Hepatic stellate cell (primary cell): ENCODE results near the gene MUSK.
A peak's percentile ranks its signal among the peaks of the same experiment; 100 is the strongest.
"Not testable (repeated sequence)": the region's sequence is repeated elsewhere in the genome, so short reads cannot be mapped to it uniquely, and the experiment has no call there.

Experiments used
- DNase-seq: peaks from one replicate; pipeline ENCODE4 v3.0.0; 2011; ENCODE audit warnings: low spot score

The MUSK gene

DNA sequence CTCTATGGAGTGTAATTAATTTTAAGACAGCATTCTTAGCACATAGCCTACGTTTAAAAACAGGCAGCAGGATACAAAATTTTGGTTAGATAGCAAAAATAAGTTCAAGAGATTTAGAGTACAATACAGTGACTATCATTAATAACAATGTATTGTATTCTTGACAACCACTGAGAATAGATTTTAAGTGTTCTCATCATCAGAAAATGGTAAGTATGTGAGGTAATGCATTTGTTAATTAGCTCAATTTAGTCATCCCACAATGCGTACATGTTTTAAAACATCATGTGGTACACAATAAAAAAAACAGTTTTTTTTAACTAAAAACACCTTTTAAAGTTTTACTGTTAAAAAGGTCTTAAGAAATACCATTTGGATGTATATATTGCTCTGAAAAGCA lies 94.2 kb downstream of the MUSK start:
- no peak for DNase-seq

DNA sequence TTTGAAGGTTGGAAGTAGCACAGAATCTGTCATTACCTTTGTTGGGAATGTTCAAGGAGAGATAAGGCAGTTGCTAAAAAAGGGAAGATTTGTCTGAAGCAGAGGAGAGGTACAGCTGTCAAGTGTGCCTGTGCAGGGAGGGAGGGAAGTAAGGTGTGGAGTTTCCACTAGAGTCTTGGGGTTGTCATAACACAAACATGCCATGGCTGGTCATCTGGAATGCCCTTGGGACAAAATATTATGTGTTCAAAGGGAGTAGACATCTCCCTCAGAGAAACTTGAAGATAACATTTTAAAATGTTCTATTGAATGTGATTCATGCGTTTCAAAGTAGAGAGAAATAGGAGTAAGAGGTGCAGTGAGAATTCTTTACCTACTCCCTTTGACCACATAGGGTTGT lies 95.0 kb downstream of the MUSK start:
- no peak for DNase-seq

DNA sequence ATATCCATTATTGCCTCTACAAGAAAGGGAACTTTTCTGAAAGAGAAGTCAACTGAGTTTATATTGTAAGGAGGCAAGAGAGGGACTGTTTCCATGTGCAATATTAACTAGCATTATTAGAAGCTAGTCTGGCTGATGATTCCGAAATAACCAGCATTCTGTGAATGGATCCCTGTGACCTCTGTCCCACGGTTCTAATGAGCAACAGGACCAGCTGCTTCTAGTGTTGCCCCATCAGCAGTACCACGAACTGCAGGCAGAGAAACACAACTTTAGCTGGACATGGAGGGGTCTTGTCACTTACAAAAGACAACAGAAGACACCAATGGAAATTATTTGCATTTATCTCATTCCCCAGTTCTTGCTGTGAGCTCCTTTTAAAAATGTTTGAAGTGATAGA lies 95.4 kb downstream of the MUSK start:
- no peak for DNase-seq

DNA sequence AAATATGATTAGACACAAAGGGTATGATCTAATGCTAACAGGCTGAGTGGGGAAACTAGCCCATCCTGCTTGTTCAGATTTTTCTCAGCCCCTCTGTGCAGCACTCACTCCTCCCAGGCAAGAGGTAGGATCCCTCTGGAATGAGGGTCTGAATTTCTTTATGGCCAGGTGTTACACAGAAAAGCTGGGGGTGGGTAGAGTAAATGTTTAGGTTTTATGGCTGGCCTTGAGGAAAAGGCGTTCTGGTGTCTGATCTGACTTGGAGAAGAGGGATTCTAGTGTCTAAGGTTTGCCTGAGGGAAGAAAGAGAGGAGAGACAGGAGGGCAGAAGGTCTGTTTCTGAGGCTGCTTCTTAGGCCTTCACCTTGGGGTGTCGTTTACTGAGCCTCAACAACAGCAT lies 97.3 kb downstream of the MUSK start:
- DNase-seq = no peak

DNA sequence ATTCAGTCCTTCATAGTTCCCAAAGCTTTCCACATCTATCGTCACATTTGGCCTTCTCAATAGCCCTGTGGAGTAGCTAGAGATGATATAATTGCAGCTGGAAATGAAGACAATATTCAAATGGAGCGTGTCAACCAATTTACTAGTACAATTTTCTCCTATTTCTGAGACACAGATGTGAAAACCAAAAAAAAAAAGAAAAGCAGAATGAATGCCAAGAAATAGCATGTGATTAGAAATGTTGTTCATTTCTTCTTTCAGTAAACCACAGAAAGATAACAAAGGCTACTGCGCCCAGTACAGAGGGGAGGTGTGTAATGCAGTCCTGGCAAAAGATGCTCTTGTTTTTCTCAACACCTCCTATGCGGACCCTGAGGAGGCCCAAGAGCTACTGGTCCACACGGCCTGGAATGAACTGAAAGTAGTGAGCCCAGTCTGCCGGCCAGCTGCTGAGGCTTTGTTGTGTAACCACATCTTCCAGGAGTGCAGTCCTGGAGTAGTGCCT lies 99.0 kb downstream of the MUSK start:
- no peak for DNase-seq

DNA sequence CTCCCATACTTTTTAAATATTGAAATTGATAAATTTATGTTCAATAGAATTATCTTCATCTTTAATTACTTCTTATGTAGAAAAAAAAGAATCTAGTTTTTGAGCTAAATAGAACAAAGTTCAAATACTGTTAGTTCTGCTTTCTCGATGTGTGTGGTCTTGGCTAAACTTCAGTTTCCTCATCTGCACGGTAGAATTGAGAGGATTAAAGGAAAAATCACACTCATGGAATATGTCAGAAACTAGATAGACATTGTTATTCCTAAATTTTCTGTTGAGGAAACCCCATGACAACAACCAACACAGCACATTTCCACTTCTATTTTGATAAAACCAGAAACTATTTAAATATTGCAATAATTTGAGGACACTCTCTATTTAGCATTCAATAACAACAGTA lies 100.3 kb downstream of the MUSK start:
- DNase-seq = no peak

DNA sequence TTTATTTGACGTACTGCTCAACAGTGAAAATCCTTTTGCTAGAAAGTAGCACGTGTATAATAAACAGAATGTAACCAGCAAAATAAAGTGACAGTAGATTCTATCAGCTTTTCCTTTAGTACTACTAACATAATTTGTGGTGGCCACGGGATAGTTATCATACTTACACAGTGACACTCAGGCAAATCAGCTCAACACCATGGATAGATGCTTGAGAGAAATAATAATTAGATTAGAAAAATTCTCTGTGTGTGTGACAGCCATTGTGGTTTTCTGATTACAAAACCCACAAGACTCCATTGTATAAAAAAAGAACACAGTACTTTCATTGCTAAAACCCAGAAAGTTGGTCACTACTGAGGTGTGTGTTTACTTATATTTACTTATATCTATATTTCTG lies 101.1 kb downstream of the MUSK start:
- no peak for DNase-seq

DNA sequence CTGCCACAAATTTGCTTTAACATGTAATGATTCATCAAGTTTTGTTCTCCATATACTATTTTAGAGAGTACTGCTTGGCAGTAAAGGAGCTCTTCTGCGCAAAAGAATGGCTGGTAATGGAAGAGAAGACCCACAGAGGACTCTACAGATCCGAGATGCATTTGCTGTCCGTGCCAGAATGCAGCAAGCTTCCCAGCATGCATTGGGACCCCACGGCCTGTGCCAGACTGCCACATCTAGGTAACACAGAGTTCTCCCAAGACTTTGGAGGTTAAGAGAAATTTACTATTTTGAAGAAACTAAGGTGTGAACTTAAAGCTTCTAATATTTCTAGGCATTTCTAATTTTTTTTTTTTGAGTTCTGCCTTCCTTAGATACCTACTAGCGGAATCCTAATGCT lies 107.1 kb downstream of the MUSK start:
- DNase-seq = no peak

DNA sequence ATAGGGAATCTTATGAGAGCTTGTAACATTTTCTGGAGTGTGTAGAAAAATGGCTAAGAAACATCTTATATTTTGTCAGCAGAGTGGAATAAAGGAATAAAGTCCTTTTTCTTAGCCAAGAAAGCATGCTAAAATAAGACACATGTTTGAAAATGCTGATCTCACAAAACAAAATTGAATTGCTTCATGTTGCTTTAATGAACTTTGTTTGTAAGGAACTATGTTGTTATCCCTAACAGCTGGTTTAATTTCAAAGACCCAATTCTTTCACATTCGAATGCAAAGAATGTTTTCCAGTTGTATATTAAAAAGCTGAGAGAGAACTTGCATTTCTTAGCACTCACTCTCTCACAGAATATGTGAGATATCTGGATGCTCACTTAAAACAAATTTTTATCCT lies 107.6 kb downstream of the MUSK start:
- DNase-seq = no peak

DNA sequence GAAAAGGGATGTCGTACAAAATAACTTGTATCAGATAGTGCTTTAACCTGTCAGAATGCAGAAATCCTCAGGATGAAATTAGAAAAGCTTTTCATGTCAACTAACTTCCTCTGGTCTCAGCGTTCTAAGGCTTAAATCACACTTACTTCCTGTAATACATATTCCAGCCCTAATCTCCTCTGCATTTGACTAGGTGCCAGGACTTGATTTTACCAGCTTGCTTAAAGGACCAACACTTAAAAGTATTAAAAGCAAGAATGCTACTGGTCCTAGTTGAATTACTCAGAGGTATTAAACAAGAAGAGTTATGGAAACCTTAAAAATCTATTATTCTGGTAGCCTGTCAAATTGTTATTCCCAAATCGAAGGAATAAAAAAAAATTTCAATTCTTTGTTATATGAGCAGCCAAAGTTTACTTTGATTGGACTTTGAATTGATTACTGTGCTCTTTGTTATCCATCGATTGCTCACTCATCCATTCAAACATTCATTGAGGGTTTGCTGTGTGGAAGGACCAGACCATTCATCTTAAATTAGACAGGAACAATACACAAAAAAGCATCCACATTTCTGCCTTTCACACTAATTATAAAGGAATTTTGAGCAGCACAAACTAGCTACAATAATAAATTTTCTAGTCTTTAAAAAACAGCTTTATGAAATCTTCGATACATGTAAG lies 108.7 kb downstream of the MUSK start:
- no peak for DNase-seq

DNA sequence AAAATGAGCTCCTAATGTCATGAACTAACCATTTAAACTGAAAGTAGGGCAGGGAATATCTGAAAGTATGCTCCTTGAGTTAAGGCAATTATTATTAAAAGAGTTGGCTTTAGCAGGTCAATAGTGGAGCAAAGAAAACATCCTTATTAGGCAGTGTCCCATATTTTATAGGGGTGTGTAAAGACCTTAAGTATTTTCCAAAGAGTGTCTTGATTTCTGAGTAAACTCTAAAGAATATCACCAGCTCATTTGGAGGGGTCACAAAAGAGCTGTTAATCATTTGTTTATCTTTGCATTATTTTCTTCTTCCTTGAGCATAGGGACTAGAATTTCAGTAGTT lies 109.3 kb downstream of the MUSK start:
- DNase-seq = no peak

DNA sequence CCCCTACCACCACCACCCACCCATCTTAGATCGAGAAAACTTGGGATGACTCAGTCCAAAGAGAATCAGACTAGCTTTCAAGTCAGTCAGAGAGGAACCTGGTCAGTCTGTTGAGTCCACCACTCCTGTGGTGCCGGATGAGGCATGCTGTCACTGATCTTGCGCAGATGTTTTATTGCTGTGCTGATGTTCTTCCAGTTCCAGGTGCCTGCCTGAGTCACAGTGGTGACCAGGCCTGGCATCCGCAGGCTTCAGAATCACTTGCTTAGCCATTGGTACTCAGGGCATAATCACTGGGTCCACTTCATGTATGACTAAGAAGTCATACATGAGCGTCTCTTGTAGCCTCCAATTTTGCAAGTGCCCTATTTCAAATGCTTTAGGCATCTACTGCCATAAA lies 114.1 kb downstream of the MUSK start:
- DNase-seq = no peak

DNA sequence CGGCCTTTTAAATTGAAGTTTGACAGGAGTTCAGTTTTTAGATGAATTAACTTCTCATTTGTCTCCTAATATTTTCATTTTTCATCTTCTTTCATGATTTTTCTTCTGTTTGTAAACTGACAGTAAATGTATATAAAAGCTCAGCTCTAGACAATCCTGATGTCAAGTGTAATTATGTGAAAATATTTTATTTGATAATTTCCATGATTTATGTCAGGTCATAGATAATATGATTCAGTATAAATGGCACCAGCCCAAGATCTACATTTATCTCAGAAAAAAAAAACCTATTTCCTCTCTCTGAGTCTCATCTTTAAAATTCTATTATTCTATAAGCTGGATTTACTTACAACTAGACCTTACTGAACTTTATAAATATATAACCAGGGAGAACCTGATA lies 115.7 kb downstream of the MUSK start:
- no peak for DNase-seq

DNA sequence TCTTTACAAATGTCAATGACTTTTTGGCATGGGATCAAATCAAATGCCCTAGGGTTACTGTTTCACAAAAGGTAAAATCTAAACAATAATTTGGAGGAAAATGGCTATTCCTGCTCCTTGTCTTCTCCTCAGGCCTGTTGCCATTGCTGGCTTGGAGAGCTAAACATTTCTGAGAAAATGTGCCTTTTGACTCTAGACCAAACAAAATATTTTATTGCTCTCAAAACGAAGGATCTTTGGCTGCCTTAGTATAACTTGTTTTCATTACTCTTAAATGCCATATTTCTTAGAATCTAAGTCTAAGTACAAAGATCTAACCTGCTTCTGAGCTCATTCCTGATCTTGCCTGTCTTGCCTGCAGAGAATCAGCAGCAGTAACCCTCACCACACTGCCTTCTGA lies 116.6 kb downstream of the MUSK start:
- no peak for DNase-seq

DNA sequence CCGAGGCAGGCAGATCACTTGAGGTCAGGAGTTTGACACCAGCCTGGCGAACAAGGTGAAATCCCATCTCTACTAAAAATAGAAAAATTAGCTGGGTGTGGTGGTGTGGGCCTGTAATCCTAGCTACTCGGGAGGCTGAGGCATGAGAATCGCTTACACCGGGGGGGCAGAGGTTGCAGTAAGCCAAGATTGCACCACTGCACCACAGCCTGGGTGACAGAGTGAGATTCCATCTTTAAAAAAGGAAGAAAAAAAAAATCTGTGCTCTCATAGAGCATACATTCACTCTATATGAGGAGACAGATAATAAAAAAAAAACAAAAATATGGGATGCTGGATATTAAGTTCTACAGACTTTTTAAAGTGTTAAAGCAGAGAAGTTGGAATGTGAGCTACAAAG lies 119.8 kb downstream of the MUSK start:
- DNase-seq = not testable (repeated sequence)

DNA sequence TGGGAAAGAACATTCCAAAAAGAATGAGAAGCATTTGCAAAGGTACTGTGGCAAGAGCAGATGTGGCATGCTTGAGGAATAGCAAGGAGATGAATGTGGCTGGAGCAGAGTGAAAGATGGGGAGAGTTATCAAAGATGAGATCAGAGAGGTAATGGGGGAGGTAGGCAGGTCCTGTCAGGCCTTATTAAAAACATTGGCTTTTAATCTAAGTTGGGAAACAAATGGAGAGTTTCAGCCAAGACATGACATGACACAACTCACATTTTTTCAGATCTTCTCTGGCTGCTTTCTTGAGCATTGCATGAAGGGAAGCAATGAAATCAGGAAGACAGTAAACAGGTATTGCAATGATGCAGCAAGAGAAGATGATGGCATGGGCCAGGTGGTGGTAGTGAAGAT lies 120.3 kb downstream of the MUSK start:
- DNase-seq = no peak

DNA sequence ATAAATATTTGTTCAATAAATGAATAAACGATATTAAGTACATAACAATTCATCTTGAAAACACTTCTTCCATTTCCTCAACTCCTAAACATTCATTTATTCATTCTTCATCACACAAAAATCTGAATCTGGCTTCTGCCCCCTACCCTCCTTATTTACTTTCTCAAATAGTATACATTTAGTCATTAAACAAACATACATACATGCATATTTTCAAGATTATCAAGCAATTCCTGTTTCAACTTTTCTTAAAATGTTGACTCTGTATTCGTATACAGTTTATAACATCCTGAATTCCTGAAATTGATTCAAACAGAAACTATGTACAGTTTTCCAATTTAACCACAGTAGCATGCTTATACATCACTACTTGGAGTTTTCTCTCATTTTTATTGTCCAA lies 129.0 kb downstream of the MUSK start:
- peak; percentile 34 for DNase-seq

DNA sequence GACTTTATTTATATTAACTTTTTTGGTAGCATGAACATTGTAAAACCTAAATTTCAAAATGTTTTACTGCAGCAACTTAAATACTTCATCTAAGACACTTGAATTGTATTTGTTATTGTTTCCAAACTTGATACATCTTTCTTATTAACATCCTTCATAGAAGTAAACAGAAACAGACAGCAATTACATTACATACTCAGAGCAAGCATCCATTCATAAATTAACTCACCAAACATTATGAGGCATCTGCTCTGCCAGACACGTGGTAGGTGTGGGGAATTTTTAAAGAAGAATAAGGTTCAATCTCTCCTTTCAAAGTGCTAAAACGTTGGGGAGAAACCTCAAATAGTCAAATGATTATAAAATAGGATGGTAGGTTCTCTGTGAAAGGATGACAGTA lies 130.8 kb downstream of the MUSK start:
- DNase-seq = no peak

DNA sequence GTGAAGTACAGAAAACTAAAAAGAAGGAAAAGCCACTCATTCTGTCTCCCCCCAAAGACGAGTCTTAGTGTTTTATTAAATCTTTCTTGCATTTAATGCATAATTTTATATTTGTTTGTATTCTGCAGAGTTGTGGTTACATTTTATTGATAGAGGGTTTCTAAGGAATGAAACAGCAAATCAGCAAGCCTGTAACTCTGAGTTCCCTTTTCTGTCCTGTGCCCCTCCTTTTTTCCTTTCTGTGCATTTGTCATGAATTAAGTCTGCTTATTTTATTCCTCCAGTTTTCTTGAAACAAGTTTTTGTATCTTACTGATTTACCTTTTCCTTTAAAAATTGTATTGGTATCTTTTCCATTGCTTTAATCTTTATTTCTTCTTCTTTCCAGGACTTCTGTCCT lies 132.8 kb downstream of the MUSK start:
- DNase-seq = peak; percentile 20

DNA sequence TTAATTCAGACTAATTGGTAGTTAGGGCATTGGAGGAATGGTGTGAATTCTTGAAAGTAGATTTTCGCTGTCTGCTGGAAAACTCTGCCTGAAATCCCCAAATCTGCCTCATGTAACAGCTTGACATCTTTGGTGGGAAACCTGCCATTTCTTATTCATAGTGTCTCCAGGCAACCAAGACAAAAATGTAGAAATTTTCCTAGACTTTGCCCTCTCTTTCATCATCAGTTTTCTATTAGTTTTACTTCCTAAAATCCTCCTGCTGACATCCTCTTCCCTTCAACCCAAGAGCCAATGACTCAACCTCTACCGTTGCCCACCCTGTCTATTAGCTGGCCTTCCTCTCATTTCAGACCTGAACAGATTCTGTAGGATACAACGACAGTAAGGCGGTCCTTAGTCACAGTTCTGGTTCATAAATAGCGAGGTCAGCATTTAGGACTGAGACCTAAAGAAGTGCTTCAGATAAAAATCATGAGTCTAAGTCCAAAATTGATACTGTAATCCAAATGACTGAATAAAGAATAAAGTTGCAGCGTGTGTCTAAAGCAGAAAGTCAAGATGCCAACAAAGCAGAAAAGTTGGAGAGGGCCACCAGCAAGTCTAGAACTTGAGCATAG lies 133.9 kb downstream of the MUSK start:
- peak; percentile 19 for DNase-seq

DNA sequence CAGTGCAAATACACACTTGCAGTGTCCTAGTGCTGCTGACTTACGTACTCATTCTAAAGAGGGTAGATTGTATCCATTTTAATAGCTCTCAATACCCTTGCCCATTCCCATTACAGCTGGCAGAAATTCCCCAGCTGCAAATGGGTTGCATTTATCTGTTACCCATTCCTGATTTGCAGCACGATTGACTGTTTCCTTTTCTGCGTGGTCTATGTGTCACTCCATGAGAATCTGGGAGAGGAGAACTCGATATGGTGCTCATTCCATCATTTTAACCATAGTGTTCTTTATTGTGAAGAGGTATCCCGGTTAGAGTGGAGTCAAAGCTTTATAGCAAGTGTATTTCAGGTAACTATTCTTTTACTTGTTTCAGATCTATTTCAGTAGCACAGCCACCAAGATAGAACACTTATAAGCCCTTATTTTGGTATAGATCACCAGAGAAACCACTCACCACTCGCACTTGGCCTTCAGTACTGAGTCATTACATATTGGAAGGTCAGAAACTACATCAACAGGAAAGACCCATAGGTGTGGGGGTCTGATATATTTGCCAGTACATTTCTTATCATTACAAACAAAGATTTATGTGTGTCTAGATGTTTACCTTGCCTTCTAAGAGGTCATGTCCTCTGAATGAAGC lies 139.5 kb downstream of the MUSK start:
- no peak for DNase-seq

DNA sequence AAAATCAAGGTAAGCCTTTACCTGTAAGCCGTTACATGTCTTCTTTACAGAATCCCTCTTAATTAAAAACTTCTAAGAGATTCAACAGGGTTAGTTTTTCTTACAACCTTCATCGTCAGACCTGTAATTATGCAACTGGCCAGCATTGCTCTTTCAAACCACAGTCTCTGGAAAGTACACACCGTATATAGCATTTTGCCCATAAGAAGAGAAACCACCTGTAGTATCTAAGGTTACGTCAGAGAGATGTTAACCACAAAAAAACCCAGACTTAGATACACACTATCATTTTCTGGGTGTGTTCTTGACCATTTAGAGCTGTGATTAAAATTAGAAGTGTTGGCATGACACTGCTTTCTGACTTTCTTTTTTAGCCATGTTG lies 140.0 kb downstream of the MUSK start:
- DNase-seq = no peak

DNA sequence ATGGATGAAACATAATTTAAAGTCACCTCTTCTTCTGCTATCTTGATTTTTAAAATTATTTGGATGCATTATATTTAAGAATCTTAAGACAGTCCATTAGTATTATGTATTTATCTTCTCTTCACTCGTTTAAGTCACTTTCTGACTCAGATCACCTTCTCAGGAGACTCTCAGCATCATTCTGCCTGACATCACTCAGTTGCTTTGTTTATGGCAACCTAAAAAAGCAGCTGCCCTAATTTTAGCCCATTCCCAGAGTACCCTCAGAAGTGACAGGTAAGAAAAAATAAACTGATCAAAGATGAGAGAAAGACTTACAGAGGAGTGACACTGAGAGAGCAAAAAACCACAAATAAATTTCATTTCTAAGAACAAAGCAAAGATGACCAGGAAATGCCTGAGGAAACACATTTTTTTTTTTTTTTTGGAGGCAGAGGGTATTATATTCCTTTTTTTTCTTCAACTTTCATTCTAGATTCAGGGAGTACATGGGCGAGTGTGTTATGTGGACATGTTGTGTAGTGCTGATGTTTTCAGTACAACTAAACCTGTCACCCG lies 140.5 kb downstream of the MUSK start:
- no peak for DNase-seq
